Adipocyte (in vitro differentiated cells): ENCODE measurements around the gene ZNF445.

Experiments
- DNase-seq: peaks from one replicate; pipeline ENCODE4 v3.0.0-alpha.2; 2015; ENCODE audit warnings: low read depth
- H3K27me3 ChIP-seq: replicated peaks from 2 replicates; pipeline ENCODE4 v1.7.0; 2013; ENCODE audit warnings: mild to moderate bottlenecking, low read length, moderate library complexity; ENCODE audit not compliant: control insufficient read depth, insufficient read depth
- H3K36me3 ChIP-seq: 2 replicates; pipeline ENCODE4 v1.7.0; 2013; ENCODE audit warnings: low read length, mild to moderate bottlenecking, moderate library complexity; ENCODE audit not compliant: control insufficient read depth, insufficient read depth, severe bottlenecking
- H3K4me1 ChIP-seq: 2 replicates; pipeline ENCODE4 v1.7.0; 2013; ENCODE audit warnings: mild to moderate bottlenecking, low read length, moderate library complexity; ENCODE audit not compliant: control insufficient read depth, insufficient read depth
- H3K4me3 ChIP-seq: 2 replicates; pipeline ENCODE4 v1.7.0; 2013; ENCODE audit warnings: mild to moderate bottlenecking, low read length, moderate library complexity
- H3K9ac ChIP-seq: 2 replicates; pipeline ENCODE4 v1.7.0; 2013; ENCODE audit warnings: mild to moderate bottlenecking, low read length, moderate library complexity
- H3K9me3 ChIP-seq: 2 replicates; pipeline ENCODE4 v1.7.0; 2013; ENCODE audit warnings: mild to moderate bottlenecking, low read length, moderate library complexity; ENCODE audit not compliant: control insufficient read depth

The ZNF445 gene

DNA sequence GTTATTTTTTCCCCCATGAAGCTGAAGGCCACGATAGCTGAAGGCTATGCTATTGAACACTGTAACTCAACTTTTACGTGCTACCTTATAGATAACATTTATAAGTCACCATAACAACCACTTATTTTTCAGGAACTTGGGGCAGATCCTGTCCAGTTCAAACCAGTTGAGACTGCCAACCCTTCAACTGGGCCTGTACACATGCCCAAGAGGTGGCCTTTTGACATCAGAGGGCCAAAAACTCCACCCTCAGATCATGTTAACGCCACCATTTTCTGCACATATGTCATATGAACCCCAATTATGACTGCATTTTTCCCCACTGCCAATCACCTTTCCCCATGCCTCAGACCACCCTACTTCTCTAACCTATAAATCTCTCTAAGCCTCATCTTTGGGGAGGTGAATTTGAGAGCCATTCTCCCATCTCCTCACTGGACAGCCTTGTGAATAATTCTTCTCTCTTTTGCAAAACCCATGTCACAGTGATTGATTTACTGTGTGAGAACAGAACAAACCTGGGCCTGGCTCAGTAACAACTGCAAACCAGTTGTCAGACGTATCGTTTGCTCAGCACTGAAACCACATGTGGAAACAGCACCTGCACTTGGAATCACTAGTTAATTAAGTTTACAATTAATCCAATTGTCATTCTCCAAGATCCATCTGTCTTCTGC is 42.5 kb downstream of the ZNF445 start:
- Histone ChIP-seq H3K36me3 (no peaks in the 10 kb centered on the region), H3K9me3 (no peaks in the 10 kb centered on the region), H3K4me1 (peaks cover 22% of the 10 kb centered on the region), H3K27me3 (no peaks in the 10 kb centered on the region), H3K9ac (no peak overlapping the region), H3K4me3 (no peak overlapping the region)
- DNase-seq = no peak

GRCh38 chr3:44430466-44430865 is 47.0 kb downstream of the ZNF445 start:
- H3K9ac ChIP-seq = no peak overlapping the region
- no peaks in the 10 kb centered on the region for H3K27me3 ChIP-seq
- H3K36me3 ChIP-seq = no peaks in the 10 kb centered on the region
- no peak overlapping the region for H3K4me3 ChIP-seq
- H3K9me3 ChIP-seq = no peaks in the 10 kb centered on the region
- DNase-seq = no peak
- H3K4me1 ChIP-seq = peaks cover 11% of the 10 kb centered on the region

GRCh38 chr3:44429459-44429858 is 48.0 kb downstream of the ZNF445 start:
- no peaks in the 10 kb centered on the region for H3K9me3 ChIP-seq
- DNase-seq = no peak
- H3K4me1 ChIP-seq = peaks cover 11% of the 10 kb centered on the region
- H3K36me3 ChIP-seq = no peaks in the 10 kb centered on the region
- no peak overlapping the region for H3K9ac ChIP-seq
- no peak overlapping the region for H3K4me3 ChIP-seq
- H3K27me3 ChIP-seq = no peaks in the 10 kb centered on the region

DNA sequence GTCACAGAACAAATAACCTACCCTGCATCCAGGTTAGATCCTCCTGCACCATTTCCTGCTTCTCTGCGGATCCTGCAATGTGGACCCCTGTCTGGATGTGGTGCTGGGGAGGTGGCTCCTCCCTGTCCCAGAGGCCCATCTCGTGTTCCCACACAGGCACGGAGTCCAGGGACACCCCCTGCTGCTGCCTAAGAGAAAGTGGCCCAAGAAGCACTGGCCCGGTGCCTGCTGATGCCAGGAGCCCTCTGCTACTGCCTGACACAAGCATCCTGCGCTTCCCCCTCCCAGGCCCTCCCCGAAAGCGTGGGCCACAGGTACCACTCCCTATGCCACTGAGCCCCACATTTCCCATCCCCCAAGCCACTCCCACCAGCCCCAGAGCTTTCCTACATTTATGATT is 48.6 kb downstream of the ZNF445 start:
- peaks cover 11% of the 10 kb centered on the region for H3K4me1 ChIP-seq
- no peaks in the 10 kb centered on the region for H3K36me3 ChIP-seq
- no peak overlapping the region for H3K9ac ChIP-seq
- peaks cover 2% of the 10 kb centered on the region for H3K27me3 ChIP-seq
- no peak overlapping the region for H3K4me3 ChIP-seq
- DNase-seq = no peak
- H3K9me3 ChIP-seq = no peaks in the 10 kb centered on the region

DNA sequence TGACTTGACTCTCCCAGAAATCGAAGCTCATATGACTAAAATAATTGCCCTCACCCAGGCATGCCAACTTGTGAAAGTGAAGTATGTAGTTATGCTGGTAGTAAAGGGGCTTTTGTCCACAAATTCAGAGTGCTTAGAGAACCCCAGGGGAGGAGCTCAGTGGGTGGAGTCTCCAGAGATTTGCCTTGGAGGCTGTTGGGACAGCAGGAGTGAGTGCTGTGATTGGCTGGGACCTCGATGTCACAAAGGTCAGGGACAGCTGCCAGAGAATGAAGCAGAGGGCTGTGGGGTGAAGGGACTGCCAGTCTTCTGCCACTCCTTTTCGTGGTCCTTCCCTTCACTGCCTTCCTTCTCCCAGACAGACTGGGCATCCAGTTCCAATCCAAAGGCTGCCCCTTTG is 49.8 kb downstream of the ZNF445 start:
- no peaks in the 10 kb centered on the region for H3K36me3 ChIP-seq
- no peaks in the 10 kb centered on the region for H3K9me3 ChIP-seq
- no peak overlapping the region for H3K4me3 ChIP-seq
- DNase-seq = no peak
- peaks cover 11% of the 10 kb centered on the region for H3K4me1 ChIP-seq
- H3K27me3 ChIP-seq = peaks cover 8% of the 10 kb centered on the region
- no peak overlapping the region for H3K9ac ChIP-seq

DNA sequence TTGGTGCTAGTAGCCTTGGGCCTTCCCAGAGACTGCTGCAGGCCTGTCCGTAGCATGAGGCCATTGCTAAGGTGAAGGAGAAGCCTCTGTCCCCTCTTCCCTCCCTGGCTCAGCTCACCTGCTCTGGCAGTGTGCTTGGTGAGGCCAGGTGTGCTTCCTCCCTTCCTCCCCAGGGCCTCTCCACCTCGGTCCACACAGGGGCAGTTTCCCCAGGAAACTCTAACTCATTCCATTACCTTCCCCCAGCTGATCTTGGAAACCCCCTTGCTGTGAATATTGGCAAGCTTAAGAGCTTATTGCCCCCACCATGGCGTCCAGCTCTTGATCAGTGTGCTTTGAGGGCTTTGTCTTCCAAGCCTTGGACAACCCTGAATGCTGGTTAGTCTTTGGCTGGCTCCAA is 52.7 kb downstream of the ZNF445 start:
- H3K9ac ChIP-seq = no peak overlapping the region
- H3K4me1 ChIP-seq = no peaks in the 10 kb centered on the region
- H3K36me3 ChIP-seq = no peaks in the 10 kb centered on the region
- H3K9me3 ChIP-seq = no peaks in the 10 kb centered on the region
- H3K27me3 ChIP-seq = peaks cover 11% of the 10 kb centered on the region
- H3K4me3 ChIP-seq = no peak overlapping the region
- DNase-seq = no peak

DNA sequence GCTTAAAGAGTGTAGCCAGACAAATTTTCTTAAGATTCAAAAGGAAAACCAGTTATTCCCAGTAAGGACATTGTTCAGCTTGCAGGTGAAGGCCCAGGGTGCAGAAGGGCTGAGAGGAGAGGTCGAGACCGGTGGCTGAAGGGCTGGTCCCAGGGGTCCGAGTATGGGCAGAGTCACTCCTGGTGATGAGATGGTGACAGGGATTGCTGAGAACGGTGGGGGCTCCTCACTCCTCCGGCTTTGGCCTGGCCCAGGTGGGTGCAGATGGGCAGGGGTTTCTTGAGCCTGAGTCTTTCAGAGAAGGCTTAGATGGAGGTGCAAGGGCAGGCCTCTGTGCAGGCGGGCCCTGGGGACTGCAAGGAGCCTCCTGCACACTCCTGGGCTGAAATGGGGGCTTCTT is 56.2 kb downstream of the ZNF445 start:
- H3K36me3 ChIP-seq = no peaks in the 10 kb centered on the region
- H3K9me3 ChIP-seq = no peaks in the 10 kb centered on the region
- H3K4me1 ChIP-seq = no peaks in the 10 kb centered on the region
- H3K4me3 ChIP-seq = no peak overlapping the region
- H3K27me3 ChIP-seq = peaks cover 15% of the 10 kb centered on the region
- no peak for DNase-seq
- no peak overlapping the region for H3K9ac ChIP-seq

GRCh38 chr3:44420676-44421075 is 56.8 kb downstream of the ZNF445 start:
- no peak overlapping the region for H3K9ac ChIP-seq
- no peaks in the 10 kb centered on the region for H3K36me3 ChIP-seq
- H3K27me3 ChIP-seq = peaks cover 15% of the 10 kb centered on the region
- no peaks in the 10 kb centered on the region for H3K4me1 ChIP-seq
- H3K9me3 ChIP-seq = no peaks in the 10 kb centered on the region
- no peak overlapping the region for H3K4me3 ChIP-seq
- no peak for DNase-seq

DNA sequence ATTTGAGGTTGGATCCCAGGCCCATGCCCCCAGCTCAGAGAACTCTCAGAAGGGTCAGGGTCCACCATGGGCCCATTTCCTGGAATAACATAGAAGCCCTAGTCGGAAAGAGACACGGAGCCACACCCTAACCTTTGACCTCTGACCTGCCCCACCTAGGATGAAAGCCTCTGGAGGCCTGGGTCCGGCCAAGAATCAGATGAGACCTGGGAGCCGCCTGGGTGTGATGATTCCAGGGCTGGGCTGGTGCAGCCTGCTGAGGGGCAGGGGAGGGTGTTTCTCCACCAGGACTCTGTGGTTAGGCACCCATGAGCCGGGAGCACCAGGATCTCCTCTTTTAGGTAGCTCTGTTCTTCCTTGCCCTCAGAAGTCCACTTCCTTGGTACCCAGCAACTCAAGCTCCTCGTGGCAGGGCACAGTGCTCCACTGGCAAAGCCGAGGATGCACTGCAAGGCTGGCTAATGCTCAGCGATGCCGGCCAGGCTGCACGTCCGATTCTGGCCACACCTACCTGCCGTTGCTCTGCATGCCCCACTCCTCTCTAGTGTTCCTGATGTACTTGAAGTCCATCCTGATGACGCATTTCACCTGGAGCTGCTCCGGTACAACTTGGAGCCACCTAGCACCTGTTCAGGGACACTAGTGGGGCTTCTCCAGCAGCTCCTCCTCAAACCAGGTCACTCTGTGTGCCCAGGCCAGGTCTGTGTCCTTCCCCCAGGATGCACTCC is 57.4 kb downstream of the ZNF445 start:
- H3K9me3 ChIP-seq = no peaks in the 10 kb centered on the region
- no peaks in the 10 kb centered on the region for H3K4me1 ChIP-seq
- H3K4me3 ChIP-seq = no peak overlapping the region
- DNase-seq = no peak
- no peaks in the 10 kb centered on the region for H3K36me3 ChIP-seq
- H3K9ac ChIP-seq = no peak overlapping the region
- H3K27me3 ChIP-seq = peaks cover 15% of the 10 kb centered on the region

- H3K27me3 ChIP-seq = peaks cover 15% of the 10 kb centered on the region
- H3K4me3 ChIP-seq = no peak overlapping the region
- no peak for DNase-seq
- H3K36me3 ChIP-seq = no peaks in the 10 kb centered on the region
- no peak overlapping the region for H3K9ac ChIP-seq
- no peaks in the 10 kb centered on the region for H3K9me3 ChIP-seq
- H3K4me1 ChIP-seq = no peaks in the 10 kb centered on the region
These were observed 58.2 kb downstream of the ZNF445 start for GRCh38 chr3:44419116-44419922.

- Histone ChIP-seq H3K4me3 (no peak overlapping the region), H3K9me3 (no peaks in the 10 kb centered on the region), H3K4me1 (no peaks in the 10 kb centered on the region), H3K27me3 (peaks cover 9% of the 10 kb centered on the region), H3K9ac (no peak overlapping the region), H3K36me3 (no peaks in the 10 kb centered on the region)
- DNase-seq = no peak
These were observed 58.9 kb downstream of the ZNF445 start for GRCh38 chr3:44418549-44418948.
